Head of caudate nucleus (tissue), 42 donors: ENCODE data around the gene IGLL5.

ENCODE experiments used
- DNase-seq, 42 donors: peaks; one replicate each; pipeline versions ENCODE4 v3.0.0 to v3.0.0-alpha.2; 2020 to 2021; ENCODE audit warnings: mixed read lengths in 7 of 42
- intact Hi-C: fragments of 100-400 bp; cut with DNase I; formaldehyde crosslinking; loops from one replicate; pipeline ENCODE4 v1.15.0; 2022

Gene IGLL5

DNA sequence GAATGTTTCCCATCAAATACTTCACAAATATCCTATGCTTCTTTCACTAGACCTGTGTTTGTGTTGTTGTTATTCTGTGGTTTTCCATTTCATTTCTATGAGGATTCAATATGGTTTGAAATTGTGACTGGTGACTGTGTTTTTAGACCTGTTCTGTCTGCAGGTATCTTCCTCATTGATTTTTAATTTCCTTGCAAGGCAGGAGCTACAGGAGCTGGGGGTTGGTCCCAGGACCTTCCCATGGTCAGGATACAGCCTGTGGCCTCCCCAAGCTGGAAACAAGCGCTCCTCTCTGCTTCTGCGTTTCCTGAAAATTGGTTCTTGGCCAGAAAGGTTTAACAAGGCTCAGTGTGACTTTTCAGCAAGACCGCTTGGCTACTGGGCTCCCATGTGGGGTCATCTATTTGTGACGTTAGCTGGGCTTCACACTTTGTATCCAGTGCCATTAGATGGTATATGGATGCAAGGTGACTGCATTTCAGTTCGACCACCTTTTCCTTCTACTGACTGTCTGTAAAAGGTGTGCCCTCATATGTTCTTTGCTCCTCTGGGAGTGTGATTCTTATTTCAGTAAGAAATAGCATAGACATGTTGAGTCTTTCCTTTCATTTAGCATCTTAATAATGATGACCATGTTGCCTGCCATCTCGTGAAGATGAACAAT is 21.5 kb downstream of the IGLL5 start:
- no peak for DNase-seq
- intact Hi-C loops, result no loop called here

DNA sequence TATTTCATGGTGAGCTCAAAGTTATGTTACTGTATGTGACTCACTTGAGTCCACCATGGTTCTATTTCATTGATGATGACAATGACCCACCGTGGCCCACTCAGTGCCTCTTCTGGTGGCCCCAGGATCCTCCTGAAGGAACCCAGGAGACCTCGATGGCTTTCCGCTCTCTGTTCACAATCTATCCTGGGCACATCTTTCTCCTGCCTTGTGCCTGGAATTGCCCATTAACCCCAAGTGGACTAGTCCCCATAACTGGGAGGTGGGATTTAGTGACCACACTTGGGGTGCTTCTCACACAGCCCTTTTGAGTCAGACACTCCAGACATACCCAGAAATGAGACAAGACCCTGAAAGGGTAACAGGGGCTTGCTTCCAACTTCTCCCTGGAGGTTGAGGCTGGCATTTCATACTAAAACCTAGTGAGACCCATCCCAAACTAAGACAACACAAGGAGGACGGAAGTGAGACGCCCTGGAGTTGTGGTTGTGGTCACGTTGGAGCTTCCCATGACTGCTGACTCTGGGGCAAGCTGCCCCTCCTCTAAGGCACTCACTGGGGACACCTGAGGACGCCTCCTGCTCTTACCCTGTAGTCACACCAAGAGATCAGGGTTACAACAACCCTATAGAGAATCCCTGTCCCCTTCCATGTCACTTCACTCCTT is 22.1 kb downstream of the IGLL5 start:
- no peak for DNase-seq
- intact Hi-C loops, result no loop called here

- no peak for DNase-seq
- intact Hi-C loops, result no loop called here
Measured at GRCh38 chr22:22910272-22911240, 22.9 kb downstream of the IGLL5 start.

DNA sequence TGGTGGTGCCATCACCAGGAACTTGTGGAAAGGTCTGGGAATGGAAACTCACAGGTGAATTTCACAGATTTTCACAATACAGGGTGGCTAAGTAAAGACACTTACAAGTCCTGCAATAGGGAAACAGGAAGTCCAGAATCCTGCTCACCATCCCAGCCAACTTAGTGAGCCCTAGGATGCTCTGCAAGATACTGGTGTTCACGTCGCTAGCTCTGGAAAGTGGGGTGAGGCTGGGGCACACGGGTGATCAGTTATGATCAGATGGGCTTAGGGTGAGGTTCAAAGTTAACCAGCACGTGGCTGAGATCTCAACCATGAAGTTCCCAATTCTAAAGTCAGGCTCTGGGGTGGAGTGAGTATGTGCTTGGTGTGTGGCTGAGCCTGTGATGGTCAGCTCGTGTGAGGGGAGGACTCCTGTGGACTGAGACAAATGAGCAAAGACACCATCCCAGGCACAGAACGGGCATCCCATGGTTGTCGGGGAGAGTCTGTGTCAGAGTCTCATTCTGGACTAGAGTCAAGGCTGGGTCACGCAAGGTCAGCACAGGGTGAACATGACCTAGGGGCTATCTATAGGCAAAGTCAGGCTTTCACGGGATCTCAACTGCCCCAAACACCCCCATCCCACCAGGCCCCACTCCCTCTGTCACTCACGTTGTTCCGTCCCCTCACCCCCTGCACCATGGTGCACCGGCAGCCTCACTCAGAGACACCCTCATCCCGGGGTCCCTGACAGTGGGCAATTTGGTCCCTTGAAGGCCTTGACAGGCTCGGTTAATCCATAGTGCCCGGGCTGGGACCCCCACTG is 23.9 kb downstream of the IGLL5 start:
- intact Hi-C loops, result no loop called here
- DNase-seq, result no peak

GRCh38 chr22:22912135-22912987 is 24.7 kb downstream of the IGLL5 start:
- DNase-seq, result no peak
- intact Hi-C loops, result no loop called here

DNA sequence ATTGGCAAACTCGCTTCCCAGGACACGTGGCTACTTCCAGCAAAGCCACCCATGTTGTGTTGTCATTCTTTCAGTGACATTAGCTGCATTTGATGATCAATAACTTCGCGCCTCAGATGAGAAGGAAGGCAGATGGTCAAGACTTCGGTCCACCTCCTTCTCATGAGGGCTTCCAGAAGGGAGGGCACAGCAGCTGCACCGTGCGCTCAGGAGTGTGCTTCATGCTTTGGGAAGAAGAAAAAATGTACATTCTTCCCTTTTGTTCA is 25.3 kb downstream of the IGLL5 start:
- intact Hi-C loops, result no loop called here
- no peak for DNase-seq

DNA sequence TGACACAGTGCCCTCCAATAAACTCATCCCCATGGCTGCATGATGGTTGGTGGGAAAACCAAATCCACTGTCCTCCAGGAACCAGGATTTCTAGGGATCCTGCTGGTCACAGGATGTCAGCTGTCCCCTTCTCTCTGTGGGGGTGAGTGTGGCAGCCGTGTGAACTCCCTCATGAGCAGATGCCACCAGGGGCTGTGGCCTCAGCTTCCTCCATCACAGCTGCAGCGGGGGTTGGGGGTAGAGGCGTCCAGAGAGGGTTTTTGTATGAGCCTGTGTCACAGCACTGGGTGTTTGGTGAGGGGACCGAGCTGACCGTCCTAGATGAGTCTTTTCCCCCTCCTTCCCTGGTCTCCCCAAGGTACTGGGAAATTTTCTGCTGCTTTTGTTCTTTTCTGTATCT is 26.4 kb downstream of the IGLL5 start:
- intact Hi-C loops, result no loop called here
- no peak for DNase-seq

DNA sequence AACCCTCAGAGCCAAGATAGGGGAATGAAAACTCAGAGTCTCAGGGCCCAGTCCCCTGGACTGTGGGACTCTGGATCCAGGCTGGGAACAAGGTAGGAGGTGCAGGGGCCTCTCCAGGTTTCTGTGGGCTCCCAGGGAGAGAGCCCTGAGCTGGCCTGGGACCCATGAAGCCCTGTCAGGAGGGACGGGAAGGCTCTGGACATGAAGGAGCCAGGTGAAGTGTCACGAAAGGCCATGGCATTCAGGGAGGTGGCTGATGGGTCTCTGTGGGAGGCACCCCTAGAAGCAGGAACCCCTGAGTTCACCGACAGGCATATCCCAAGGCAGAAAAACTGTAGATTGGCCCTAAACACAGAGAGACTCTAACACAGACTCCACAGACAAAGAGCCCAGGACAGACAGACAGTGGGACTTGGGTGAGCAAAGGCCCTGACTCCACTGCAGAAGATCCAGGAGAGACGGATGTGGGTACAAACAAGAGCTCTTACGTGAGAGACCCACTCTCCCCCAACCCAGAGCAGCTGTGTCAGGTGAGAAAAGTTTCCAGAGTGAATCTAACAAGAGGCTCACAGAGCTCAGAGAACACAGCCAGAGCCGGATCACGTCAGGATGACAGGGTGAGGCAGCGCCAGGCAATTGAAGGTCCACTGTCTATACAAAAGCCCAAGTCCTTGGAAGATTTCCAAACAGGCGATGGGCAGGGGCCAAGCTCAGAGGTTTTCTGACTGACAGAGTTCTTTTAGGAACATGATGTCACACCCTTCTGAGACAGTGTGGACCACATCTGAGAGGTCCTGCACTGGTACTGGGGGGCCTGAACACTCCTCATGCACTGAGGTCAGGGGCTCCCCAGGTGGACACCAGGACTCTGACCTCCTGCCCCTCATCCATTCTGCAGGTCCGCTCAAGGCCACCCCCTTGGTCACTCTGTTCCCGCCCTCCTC is 27.4 kb downstream of the IGLL5 start:
- intact Hi-C loops, result no loop called here
- peak in 4 of 42 donors; percentile 5 to 43 (median 11) for DNase-seq

DNA sequence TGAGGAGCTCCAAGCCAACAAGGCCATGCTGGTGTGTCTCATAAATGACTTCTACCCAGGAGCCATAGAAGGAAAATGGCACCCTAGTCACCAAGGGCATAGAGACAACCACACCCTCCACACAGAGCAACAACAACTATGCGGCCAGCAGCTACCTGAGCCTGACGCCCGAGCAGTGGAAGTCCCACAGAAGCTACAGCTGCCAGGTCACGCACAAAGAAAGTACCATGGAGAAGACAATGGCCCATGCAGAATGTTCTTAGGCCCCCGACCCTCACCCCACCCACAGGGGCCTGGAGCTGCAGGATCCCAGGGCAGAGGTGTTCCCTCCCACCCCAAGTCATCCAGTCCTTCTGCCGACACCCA is 28.0 kb downstream of the IGLL5 start:
- no peak for DNase-seq
- intact Hi-C loops, result no loop called here

DNA sequence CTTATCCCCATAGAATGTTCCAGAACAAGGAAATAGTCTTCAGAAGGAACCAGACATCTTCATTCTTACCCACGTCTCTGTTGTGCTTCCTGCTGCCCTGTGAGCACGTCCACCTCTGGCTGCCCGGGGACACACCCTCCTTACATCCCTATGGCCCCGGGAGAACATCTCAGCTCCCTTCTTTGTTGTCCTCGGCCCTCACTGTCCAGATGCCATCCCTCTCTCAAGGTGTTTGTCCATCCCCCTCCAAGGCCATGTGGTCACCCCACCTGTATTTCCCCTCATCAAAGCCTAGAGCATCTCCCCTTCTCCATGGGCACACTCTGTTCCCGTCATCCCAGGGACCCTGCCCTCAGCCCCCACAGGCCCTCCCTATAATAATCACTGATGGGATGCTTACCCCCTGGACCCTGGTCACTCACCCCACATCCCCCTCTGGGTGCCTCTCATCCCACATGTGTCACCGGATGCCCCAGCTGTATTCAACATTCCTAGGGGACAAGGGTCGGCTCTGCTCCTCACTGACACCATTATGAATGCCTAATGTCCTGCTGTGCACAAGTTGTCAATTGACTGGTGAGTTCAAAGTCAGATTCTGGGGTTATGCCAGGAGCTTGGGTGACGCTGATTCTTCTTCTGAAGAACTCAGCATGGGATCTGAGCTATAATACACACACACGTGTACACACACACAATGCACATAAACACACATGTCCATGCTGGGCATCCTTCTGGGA is 28.8 kb downstream of the IGLL5 start:
- DNase-seq, result no peak

DNA sequence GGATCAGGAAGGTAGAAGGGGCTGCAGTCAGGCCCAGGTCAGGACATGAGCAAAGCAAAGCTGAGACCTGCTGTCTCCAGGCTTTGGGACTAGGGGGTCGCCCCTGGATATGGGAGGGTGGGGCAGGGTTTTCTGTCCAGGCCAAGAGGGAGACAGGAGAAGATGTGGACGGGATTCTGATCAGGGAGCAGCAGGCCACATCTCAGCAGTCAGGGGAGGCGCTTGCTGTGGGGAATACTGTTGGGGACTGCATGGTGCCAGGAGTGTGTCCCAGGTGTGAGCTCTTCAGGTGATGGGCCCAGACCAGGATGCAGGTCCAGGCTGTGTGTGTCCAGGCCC is 29.3 kb downstream of the IGLL5 start:
- no peak for DNase-seq

More for the DNA sequence above, 28.8 kb downstream of the IGLL5 start:
- intact Hi-C loops, result no loop called here

DNA sequence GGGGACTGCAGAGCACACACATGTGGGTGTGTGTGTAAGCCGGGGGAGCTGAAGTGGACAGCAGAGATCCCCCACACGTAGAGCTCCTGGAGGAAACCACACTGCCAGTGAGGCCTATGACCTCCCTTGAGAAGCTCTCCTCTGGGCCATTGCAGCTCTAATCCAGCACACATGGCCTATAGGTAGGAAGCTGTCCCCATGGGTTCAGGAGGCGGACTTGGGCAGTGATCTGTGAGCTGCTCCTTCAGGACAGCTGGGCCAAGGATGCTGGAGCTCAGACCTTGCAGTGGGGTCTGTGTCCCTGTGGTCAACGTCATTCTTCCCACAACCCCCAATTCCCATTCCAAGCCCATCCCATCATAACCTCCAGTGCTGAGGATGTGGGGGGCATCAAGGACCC is 29.8 kb downstream of the IGLL5 start:
- intact Hi-C loops, result no loop called here
- no peak for DNase-seq

More for the DNA sequence above, 29.3 kb downstream of the IGLL5 start:
- intact Hi-C loops, result no loop called here

DNA sequence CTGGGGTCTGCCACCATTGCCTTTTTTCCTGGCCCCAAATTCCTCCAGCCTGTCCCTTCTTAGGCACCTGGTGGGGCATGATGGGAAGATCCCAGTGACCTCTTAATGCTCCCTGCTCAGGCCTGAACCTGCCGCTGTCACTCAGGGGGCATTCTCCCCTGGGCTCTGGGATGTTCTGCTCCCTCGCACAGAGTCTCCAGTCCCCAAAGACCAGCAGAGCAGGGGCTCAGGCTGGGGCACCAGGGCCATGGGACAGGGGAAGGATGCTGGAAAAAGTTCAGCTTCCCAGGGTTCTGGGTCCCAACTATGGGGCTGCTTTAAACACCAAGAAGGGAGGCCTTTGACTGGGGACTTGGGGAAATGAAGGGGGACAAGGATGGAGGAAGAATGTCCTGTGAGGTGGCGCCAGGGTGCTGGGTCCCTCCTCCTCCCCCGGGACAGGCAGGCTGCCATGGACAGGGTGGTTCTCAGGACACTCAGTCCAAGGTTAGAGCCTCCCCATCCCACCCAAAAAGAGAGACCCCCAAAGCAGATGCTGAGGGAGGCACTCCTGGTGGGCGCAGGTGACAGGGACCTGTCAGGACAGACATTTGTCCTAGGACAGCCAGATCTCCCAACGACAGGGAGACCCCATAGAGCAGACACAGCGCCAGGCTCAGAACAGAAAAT is 30.8 kb downstream of the IGLL5 start:
- intact Hi-C loops, result no loop called here
- no peak for DNase-seq

- intact Hi-C loops, result no loop called here
- no peak for DNase-seq
Measured at GRCh38 chr22:22919041-22919440, 31.4 kb downstream of the IGLL5 start.

- intact Hi-C loops, result no loop called here
- DNase-seq, result no peak
Measured at GRCh38 chr22:22920104-22920654, 32.6 kb downstream of the IGLL5 start.

DNA sequence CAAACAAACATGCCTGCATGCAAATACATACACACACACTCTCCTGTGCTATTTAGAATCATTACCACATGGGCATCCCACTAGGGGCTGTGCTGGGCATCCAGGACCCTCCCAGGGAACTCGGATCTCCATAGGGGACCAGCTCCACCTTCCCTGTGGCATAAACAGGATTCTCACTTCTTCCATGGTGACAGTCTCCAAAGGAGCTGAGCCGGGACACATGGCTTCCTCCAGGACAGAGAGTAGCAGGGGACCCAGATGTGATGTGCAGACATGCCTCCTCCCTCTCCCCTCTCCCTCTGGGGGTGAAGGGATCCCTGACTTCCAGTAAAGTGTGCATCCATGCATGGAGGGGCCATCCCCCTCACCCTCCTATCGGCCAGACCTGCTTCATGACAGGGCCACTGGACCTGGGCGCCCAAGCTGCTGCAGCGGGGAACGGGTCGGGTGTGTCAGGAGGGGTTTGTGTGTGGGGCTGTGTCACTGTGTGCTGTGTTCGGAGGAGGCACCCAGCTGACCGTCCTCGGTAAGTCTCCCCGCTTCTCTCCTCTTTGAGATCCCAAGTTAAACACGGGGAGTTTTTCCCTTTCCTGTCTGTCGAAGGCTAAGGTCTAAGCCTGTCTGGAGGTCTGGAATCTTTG is 33.4 kb downstream of the IGLL5 start:
- no peak for DNase-seq
- intact Hi-C loops, result no loop called here
